D341Med (cell line): ENCODE measurements around the gene NPDC1.
"Not testable (repeated sequence)": the region's sequence is repeated elsewhere in the genome, so short reads cannot be mapped to it uniquely, and the experiment has no call there.

ENCODE experiments used
- DNase-seq: peaks from one replicate; pipeline ENCODE4 v3.0.0; 2012; ENCODE audit warnings: low spot score

The NPDC1 gene

DNA sequence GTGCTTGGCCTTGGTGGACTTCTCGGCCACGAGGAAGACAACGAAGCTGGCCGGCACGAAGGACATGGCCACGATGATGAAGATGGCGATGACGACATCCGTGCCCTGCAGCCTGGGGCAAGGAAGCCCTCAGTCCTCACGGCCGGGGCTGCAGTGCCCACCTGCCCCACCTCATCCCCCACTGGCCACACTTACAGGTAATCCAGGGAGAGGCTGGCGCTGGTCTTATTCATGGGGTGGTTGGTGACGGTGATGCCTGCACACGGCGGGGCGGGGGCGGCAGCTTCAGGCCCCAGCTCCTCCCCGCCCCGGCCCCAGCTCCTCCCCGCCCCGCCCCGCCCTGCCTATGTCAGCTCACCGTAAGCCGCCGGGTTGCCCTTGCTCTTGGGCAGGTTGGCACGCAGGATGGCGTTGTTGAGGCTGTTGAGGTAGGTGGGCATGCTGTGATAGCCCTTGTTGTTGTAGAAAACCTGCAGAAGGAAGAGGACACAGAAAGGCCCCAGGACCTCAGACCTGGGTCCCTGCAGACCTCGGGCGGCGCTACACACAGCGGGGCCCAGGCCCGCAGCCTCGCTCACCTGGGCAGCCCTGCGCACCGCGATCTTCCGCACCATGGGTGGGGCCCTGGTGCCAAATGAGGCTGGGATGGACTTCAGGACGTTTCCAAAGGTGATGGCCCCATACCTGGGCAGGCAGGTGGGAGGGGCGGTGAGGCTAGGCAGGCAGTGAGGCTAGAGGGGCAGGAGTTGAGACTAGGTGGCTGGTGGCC lies 33.9 kb downstream of the NPDC1 start:
- DNase-seq, result no peak

DNA sequence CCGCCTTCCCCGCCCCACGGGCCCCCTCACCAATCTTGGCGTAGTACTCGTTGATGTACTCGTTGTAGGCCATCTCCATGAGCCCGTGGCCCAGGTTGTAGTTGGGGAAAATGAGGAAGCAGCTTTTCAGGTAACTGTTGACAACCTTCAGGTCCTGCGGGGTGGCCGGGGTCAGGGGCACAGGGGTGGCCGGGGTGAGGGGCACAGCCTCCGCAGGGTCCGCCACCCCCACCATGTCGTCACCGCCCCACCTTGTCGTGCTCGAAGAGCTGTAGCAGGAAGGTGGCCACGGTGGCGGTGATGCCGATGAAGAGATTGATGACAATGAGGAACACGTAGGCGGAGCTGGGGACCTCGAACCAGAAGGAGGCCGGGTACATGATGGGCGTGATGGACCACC lies 34.8 kb downstream of the NPDC1 start:
- no peak for DNase-seq

DNA sequence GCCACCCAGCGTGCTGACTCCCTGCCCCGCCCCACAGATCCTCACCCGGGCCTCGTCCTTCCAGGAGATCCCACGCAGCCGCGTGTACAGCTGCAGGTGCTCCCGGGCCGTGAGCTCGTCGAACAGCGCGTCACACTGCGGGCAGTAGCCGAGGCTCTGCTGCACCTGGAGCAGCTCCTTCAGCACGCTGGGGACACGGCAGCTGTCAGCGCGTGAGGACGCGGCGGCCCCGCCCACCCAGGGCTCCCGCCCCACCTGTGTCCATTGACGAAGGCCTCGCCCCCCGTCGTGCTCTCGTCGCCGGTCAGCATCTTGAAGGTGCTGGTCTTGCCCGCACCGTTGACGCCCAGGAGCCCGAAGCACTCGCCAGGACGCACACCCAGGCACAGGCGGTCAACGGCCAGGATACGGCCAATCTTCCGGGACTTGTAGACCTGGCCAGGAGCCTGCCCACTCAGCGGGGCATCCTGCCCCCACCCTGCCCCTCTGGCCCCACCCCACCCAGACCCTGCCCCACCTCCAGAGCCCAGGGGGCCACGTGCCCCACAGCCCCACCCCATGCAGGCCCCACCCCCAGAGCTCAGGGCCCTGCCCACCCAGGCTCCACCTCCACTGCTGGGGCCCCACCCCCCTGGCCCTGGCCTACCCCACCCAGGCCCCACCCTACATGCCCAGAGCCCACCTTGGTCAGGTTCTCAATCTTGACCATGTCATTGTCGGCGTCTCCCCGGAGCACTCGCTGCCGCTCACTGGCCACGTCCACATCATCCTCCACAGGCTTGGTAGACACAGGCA lies 35.8 kb downstream of the NPDC1 start:
- DNase-seq, result no peak

DNA sequence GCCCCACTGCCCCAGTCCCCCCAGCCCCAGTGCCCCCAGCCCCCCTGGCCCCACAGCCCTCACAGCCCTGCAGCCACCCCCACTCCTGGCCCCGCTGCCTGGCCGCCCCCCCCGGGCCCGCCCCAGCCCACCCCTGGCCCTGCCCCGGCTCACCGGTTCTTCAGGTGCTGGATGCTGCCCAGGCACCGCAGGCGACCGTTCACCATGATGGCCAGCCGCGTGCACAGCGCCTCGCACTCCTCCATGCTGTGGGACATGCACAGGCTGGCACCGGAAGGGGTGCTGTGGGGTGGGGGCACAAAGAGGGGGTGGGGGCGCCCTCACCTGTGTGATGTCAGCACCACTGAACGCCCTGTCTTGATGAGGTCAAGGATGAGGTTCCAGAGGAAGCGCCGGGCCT lies 36.8 kb downstream of the NPDC1 start:
- no peak for DNase-seq

DNA sequence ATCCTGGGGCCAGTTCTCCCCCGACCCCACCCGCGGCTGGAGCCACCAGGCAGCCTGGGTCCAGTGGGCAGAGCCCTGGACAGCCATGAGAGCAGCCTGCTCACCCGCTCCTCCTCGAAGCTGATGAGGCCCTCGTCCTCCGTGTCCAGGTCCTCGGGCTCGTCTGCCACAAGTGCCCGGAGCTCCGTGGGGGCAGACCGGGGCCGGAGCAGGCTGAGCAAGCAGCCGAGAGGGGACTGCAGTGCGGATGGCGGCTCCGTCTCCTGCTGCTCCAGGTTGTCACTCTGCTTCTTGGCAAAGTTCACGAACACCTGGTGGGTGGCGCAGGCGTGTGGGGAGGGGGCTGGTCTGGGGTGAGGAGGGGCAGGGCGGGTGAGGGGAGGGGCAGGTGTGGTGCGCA lies 37.7 kb downstream of the NPDC1 start:
- no peak for DNase-seq

DNA sequence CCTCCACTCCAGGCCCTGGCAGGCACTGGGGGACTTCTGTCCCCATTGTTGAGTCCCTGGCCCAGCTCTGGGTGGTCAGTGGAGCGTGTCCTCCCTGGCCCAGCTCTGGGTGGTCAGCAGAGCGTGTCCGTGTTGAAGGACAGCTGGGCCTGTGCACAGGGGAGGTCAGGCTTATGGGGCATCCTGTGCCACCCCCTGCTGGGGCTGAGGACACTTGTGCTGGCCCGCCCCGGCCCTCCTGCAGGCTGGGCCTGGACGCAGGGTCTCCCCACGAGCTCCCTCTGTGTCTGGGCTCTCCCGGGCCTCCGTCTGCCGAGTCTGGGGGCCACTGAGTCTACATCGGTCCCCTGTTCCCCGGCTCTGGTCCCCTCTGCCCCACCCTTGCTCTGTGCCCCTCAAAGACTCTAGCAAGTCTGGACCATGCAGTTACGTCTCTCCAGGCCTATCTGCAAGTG lies 38.1 kb downstream of the NPDC1 start:
- no peak for DNase-seq

DNA sequence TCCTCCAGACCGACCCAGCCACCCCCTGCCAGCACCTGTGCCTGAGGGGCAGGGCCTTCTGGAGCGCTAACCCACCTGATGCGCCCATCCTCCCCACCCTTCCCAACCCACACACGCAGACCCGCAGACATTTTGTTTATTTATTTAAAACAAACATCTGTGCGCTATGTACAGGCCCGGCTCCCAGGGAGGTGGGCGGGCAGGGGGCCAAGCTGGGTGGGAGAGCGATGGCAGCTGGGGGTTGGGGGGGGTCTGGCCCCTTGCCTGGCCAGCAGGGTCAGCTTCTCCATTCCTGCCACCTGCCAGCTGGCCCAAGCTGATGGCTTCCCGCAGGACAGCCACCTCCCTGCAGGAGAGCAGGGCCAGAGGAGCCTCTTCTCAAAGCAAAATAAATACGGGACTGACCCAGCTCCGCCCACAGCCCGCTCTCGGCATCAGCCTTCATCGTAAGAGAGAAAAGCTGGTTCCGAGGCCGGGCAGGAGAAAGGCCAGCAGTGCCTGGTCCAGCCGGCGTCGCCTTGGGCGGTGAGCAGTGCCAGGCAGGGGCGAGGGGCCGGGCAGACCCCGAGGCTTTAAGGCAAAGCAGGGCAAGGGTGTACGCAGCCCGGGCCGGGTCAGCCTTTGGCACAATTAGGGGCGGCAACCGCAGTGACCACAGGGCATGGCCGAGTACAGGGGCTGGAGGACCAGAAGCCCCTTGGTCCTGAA lies 38.7 kb downstream of the NPDC1 start:
- DNase-seq, result no peak

DNA sequence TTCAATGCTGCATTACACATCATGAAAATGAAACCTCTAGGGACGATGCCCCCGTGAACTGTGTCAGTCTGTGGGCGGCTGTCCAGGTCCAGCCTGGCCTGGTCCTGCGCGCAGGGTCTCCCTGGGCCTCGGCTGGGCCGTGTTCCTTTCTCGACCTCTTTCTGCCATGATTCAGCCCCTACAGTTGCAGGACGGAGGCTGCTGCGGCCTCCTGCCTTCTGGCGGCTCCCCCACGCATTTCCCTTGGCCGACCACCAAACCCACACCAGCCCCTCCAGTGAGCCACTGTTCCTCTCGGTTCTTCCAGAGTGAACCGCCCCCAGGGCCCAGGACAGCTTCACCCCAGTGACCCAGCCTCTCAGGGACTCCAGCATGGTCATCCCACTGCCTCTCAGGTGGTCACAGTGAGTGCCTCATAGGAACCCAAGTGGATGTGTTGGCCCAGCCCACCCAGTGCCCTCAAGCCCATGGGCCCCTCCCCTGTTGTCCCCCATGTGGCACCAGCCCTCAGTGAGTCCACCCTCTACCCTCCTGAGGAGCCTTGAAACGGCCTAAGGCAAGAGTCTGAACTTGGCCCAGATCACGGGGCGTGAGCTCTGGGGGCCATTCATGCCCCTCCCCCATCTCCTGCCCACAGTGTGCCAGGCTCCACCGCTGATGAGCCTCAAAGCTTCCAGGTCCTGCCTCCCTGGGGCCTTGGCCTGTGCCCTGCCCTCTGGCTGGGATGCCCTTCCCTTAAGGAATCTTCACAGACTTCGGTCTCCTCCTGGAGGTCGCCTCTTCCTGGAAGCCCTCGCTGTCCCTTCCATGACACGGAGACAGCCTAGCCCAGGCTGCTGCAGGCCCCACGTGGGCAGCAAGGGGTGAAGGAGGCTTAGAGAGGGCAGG lies 39.6 kb downstream of the NPDC1 start:
- DNase-seq, result no peak

DNA sequence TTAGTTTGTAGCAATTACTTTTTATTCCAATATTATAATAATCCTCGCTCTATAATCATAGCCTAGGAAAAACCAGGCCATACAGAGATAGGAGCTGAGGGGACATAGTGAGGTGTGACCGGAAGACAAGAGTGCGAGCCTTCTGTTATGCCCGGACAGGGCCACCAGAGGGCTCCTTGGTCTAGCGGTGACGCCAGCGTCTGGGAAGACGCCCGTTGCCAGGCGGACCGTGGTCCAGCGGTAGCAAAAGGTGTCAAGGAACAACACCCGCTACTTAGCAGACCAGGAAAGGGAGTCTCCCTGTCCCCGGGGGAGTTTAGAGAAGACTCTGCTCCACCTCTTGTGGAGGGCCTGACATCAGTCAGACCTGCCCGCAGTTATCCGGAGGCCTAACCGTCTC lies 41.7 kb downstream of the NPDC1 start:
- DNase-seq, result not testable (repeated sequence)

DNA sequence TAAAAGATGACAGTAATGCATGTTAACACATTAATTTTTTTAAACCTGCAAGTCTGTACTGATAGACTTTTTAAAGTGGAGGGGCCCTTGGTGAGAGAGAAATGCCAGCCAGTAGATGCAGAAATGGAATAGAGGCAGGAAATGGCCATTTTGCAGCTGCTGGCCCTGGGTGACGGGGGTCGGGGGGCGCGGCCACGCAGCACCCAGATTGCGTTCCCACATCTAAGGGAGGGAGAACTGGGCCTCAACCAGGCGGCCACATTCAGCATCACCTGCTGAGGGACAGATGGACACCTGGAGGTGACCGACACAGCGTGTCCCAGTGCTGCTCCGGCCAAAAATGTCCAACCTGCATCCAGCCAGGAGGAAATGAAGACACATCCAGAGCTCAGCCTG lies 43.3 kb downstream of the NPDC1 start:
- DNase-seq, result no peak

DNA sequence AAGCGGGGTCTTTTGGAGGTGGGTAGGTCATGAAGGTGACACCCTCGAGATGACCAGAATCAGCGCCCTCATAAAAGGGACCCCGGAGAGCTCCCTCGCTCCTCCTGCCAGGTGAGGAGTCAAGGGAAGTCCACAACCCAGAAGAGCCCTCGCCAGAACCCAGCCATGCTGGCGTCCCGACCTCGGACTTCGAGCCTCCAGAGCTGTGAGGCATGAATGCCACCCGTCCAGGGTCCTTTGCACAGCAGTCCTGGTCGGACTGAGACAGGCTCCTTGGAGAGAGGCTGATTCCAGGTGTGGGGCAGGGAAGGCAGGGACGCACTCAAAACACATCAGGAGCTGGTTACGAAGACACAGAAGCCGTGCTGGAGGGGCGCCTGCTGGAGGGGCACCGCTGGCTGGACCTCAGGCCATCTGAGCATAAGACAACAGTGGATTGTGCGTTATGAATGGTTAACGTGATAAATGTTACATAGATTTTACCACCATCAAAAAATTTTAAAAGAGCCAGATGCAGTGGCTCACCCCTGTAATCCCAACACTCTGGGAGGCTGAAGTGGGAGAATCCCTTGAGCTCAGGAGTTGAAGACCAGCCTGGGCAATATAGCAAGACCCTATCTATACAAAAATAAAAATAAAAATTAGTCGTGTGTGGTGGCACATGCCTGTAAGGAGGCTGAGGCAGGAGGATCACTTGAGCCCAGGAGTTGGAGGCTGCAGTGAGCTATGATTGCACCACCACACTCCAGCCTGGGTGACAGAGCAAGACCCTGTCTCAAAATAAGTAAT lies 43.9 kb downstream of the NPDC1 start:
- DNase-seq, result no peak

DNA sequence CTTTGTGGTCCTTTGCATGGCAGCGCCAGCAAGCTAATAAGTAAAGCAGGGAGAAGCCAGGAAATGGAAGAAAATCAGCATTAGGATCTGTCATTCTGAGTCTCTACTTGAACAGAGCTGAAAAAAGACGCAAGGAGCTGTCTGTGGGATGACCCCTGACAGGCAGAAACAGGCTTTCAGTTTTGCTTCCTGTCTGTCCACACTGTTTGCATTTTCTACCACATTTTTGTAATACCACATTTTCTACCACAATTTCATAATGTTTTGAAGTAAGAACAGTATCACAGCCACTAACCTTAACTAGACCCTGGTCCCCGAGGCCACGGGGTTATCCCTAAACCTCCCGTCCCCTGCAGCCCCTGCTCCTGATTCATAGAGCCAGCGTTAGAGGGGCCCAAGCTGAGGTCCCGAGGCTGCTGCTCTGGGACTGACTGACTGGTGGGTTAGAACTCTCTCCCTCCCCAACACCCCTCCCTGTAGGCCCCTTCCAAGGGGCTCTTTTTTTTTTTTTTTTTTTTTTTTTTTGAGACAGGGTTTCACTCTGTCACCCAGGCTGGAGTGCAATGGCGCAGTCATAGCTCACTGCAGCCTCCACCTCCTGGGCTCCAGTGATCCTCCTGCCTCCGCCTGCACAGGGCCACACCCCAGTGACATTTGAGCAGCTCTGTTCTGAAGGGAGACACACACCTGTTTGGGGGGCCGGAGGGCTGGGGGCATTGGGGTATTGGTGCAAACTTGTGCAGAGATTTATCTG lies 45.6 kb downstream of the NPDC1 start:
- DNase-seq, result no peak

DNA sequence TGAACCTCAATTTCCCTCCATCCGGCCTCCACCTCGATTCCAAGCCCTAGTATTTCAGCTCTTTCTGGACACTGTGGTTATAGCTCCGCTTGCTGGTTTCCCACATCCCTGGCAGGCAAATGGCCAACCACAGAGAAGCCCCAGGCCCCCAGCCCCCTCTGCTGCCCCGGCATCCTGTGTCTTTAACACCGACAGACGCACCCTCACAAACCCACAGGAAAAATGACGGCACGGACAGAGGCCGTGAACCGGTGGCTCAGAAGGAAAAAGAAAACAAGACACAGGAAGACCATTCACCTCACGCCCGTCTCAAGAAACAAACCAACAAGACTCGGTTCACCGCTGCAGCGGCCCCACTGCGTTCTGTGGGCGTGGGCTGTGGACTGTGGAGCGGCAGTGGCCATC lies 48.1 kb downstream of the NPDC1 start:
- no peak for DNase-seq

DNA sequence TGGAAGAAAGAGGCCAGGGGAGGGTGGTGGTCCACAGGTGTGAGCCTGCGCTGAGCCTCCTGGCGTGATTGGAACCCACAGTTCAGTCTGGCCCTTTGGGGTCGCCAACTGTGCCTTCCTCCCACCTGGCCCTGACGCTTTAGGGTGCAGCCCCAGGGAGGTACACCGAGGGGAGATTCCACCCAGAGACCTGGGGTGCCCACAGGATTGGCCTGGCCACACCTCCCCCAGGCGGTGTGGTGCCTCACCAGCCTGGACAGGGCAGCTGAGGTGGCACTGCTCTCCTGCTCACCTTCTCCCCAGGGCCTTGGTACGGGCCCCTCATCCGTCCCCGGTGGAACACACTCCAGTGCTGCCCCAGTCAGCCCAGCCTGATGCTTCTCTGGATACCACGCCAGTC lies 48.6 kb downstream of the NPDC1 start:
- DNase-seq, result no peak

DNA sequence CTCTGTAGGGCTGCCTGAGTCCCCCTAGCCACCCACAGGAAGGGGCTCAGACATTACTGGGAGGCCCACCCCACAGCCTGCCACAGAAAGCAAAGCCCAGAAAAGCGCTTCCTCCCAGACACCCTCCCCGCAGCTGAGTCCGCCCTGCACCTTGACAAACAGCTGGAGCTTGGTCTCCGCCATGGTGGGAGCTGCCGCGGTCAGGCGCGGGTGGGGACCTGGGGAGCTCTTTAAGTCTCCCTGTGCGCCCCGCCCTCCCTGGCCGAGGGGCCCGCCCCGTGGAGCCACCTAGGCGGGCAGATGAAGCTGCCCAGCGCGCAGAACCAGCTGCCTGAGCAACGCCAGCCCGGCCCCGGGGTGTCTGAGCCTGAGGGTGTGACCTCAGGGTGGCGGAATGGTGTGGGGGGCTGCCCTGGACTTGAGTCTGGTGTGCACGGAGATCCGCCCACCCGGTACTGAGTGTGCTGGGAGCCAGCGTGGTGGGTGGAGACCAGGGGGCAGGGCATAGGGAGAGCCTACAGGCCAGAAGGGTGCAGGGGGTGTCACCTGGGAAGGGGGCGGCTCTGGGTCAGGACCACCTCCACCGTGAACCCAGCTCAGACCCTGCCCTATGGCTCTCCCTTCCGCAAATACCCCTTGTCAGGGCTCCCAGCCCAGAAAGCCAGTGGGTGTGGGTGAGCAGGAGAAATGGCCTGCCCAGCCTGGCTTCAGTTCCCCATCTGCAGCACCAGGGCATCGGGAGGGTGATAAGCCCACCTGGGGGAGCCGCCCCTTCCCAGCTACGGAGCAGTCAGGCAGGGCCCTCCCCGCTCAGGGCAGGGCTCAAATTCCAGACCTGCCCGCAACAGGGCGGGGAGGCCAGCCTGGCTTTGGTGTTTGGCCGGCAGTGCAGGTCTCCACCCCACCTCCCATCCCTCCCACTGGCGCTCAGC lies 49.4 kb downstream of the NPDC1 start, which contains the start of gene CLIC3:
CLIC3 (minus strand) TSS at position 208 of the 932 bp plus-strand sequence; CDS start at position 183, 25 bp downstream.
- DNase-seq, result no peak

DNA sequence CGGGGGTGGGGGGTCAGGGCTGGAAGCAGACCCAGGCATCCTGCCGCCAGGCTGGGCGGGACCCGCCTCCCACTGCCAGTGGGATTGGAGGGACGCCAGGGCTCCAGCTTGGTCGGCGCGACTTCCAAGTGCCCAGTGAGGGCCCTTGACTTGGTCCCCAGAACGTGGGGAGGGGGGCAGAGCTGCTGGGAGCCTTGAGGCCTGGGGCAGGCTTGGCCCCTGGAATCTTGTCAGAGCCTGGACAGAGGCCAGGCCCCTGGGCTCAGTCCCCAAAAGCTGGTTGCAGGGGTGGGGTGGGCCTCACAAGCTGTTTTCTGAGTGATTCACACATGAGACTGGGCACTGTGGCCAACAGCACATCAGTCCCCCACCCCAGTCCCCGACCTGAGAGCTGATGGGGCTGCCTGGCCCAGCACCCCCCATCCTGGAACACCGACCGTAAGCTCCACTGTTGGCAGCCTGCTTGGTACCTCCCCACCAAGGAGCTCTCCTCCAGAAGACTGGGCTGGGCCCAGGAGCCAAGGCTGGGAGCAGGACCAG lies 50.1 kb downstream of the NPDC1 start:
- no peak for DNase-seq

DNA sequence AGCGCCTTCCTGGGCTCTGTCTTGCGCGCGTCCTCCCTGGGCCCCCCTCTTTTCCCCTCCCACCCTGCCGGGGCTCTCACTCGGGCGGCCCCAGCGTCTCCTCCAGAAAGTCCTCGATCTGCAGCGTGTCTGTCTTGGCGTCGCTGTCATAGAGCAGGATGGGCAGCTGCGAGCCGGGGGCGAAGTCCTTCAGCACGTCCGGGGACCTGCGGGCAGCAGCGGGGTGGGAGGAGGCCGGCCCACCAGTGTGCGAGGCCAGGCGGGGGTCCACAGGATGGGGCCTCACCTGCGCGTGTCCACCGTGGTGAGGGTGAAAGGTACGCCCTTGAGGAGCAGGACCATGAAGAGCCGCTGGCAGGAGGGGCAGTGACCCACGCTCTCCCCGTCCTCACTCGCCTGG lies 50.6 kb downstream of the NPDC1 start:
- no peak for DNase-seq

DNA sequence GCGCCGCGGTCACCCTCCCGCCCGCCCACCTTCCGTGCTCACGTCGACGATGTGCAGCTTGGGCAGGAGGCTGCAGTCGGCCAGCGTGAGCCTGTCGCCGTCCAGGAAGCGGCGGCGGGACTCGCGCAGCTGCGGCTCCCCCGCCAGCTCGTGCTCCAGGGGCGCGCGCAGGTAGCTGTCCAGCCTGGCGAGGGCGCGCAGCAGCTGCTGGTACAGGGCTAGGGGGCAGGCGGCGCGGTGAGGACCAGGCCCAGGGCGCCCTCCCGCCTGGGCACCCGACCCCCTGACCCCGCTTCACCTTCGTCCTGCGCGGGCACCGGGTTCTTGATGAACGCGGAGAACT lies 51.1 kb downstream of the NPDC1 start:
- DNase-seq, result no peak
